Measurements from ENCODE around the gene PDZRN3.

PDZRN3 gene

GRCh38 chr3:73509066-73509465 is 115.7 kb downstream of the PDZRN3 start:
- TF ChIP-seq FOXP2 (optimal IDR thresholded peaks at IDR 0.05; ENCODE audit: borderline replicate concordance, extremely low read depth, extremely low read length, insufficient read depth) (no peak), TAF1 (IDR thresholded peaks at IDR 0.05; ENCODE audit: borderline replicate concordance, insufficient read depth, low read length) (no peak), REST (IDR thresholded peaks at IDR 0.05; ENCODE audit: insufficient read depth in 1 of 2, low read depth in 2 of 2, low read length in 2 of 2) (no peak), SIN3A (IDR thresholded peaks at IDR 0.05; ENCODE audit: borderline replicate concordance, insufficient read depth, low read length) (no peak), POLR2AphosphoS5 (IDR thresholded peaks at IDR 0.05; ENCODE audit: low read depth, low read length) (no peak)

GRCh38 chr3:73508330-73508954 is 116.3 kb downstream of the PDZRN3 start:
- TF ChIP-seq TAF1 (IDR thresholded peaks at IDR 0.05; ENCODE audit: borderline replicate concordance, insufficient read depth, low read length) = no peak
- no peak for TF ChIP-seq SIN3A (IDR thresholded peaks at IDR 0.05; ENCODE audit: borderline replicate concordance, insufficient read depth, low read length)
- no peak for TF ChIP-seq FOXP2 (optimal IDR thresholded peaks at IDR 0.05; ENCODE audit: borderline replicate concordance, extremely low read depth, extremely low read length, insufficient read depth)
- no peak for TF ChIP-seq REST (IDR thresholded peaks at IDR 0.05; ENCODE audit: insufficient read depth in 1 of 2, low read depth in 2 of 2, low read length in 2 of 2)
- TF ChIP-seq POLR2AphosphoS5 (IDR thresholded peaks at IDR 0.05; ENCODE audit: low read depth, low read length) = no peak

- TF ChIP-seq TAF1 (IDR thresholded peaks at IDR 0.05; ENCODE audit: borderline replicate concordance, insufficient read depth, low read length) = no peak
- no peak for TF ChIP-seq REST (IDR thresholded peaks at IDR 0.05; ENCODE audit: insufficient read depth in 1 of 2, low read depth in 2 of 2, low read length in 2 of 2)
- TF ChIP-seq POLR2AphosphoS5 (IDR thresholded peaks at IDR 0.05; ENCODE audit: low read depth, low read length) = no peak
- no peak for TF ChIP-seq SIN3A (IDR thresholded peaks at IDR 0.05; ENCODE audit: borderline replicate concordance, insufficient read depth, low read length)
- no peak for TF ChIP-seq FOXP2 (optimal IDR thresholded peaks at IDR 0.05; ENCODE audit: borderline replicate concordance, extremely low read depth, extremely low read length, insufficient read depth)
These were observed 119.9 kb downstream of the PDZRN3 start for GRCh38 chr3:73504852-73505251.

GRCh38 chr3:73504239-73504638 is 120.5 kb downstream of the PDZRN3 start:
- TF ChIP-seq TAF1 (IDR thresholded peaks at IDR 0.05; ENCODE audit: borderline replicate concordance, insufficient read depth, low read length) (no peak), SIN3A (IDR thresholded peaks at IDR 0.05; ENCODE audit: borderline replicate concordance, insufficient read depth, low read length) (no peak)

- no peak for TF ChIP-seq POLR2AphosphoS5 (IDR thresholded peaks at IDR 0.05; ENCODE audit: low read depth, low read length)
- no peak for TF ChIP-seq FOXP2 (optimal IDR thresholded peaks at IDR 0.05; ENCODE audit: borderline replicate concordance, extremely low read depth, extremely low read length, insufficient read depth)
- TF ChIP-seq REST (IDR thresholded peaks at IDR 0.05; ENCODE audit: insufficient read depth in 1 of 2, low read depth in 2 of 2, low read length in 2 of 2) = no peak
These were observed 121.0 kb downstream of the PDZRN3 start for GRCh38 chr3:73503781-73504180.
